Measurements from ENCODE around the gene ARHGEF40.
A peak's percentile ranks its signal among the peaks of the same experiment; 100 is the strongest.

The ARHGEF40 gene

DNA sequence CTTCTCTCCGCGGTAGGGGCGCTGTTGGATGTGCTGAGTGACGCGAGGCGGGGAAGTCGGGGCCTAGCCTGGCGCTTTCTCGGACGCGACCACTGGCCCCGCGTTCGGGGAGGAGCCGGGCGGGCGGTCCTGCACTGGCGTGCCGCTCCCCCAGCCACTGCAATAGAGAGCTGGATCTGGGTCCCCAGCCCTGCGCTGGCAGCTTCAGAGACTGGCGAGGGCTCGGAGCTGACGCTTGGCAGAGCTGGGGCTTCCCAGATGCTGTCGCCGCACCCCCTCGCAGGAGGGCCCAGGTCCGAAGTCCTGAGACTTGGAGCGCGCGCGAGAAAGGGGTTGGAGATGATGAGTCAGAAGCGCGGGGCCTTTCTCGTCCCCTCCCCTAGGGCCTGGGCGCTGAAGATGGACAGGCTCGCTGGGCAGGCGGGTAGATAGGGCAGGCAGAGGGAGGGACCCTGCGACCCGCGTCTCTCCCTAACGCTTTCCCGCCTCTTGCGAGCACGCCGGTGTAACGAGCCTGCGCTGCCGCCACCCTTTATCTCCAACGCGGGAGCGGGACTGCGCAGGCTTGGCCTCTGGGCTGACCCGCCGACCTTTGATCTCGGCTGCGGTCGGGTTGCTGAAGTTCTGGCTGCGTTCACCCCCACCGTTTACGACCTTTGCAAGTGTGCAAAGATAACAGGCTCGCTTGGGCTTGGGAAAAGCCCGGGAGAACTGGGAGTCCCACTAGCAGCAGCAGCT, 33.8 kb downstream of the ARHGEF40 start:
- peaks cover 45% of the 10 kb centered on the region for H3K4me1 ChIP-seq (ENCODE audit: insufficient read depth, low read length, poor library complexity, severe bottlenecking)
- H3K79me2 ChIP-seq (ENCODE audit: insufficient read depth, low read length), result peaks cover 7% of the 10 kb centered on the region
- H3K9me2 ChIP-seq (replicated peaks; ENCODE audit: low read depth, low read length), result no peaks in the 10 kb centered on the region
- H3F3A ChIP-seq (ENCODE audit: low read depth), result no peaks in the 10 kb centered on the region
- peak overlapping the region; percentile 92 for H3K4me3 ChIP-seq (ENCODE audit: low read length, poor library complexity, severe bottlenecking)
- H3K4me2 ChIP-seq (ENCODE audit: low read depth, low read length, poor library complexity, severe bottlenecking), result peak overlapping the region; percentile 99
- H4K20me1 ChIP-seq (ENCODE audit: insufficient read depth, low read length, poor library complexity, severe bottlenecking), result no peaks in the 10 kb centered on the region
- H3K9me3 ChIP-seq (ENCODE audit: insufficient read depth, low read depth, low read length), result no peaks in the 10 kb centered on the region
- H3K9ac ChIP-seq (ENCODE audit: low read depth, low read length, poor library complexity, severe bottlenecking), result peak overlapping the region; percentile 96
- H2AFZ ChIP-seq (ENCODE audit: low read length), result peak overlapping the region; percentile 91
- TF ChIP-seq EZH2phosphoT487 (IDR thresholded peaks at IDR 0.05; ENCODE audit: borderline replicate concordance), result no peak
- TF ChIP-seq, protein P1, sequence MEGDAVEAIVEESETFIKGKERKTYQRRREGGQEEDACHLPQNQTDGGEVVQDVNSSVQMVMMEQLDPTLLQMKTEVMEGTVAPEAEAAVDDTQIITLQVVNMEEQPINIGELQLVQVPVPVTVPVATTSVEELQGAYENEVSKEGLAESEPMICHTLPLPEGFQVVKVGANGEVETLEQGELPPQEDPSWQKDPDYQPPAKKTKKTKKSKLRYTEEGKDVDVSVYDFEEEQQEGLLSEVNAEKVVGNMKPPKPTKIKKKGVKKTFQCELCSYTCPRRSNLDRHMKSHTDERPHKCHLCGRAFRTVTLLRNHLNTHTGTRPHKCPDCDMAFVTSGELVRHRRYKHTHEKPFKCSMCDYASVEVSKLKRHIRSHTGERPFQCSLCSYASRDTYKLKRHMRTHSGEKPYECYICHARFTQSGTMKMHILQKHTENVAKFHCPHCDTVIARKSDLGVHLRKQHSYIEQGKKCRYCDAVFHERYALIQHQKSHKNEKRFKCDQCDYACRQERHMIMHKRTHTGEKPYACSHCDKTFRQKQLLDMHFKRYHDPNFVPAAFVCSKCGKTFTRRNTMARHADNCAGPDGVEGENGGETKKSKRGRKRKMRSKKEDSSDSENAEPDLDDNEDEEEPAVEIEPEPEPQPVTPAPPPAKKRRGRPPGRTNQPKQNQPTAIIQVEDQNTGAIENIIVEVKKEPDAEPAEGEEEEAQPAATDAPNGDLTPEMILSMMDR (conservative IDR thresholded peaks at IDR 0.05; ENCODE audit: low read length), result peak; percentile 69; the same call in 1 of the 2 replicates
- no peaks in the 10 kb centered on the region for H3K27me3 ChIP-seq (ENCODE audit: insufficient read depth, low read length, poor library complexity, severe bottlenecking)
- H3K36me3 ChIP-seq (ENCODE audit: insufficient read depth, low read length), result no peaks in the 10 kb centered on the region

DNA sequence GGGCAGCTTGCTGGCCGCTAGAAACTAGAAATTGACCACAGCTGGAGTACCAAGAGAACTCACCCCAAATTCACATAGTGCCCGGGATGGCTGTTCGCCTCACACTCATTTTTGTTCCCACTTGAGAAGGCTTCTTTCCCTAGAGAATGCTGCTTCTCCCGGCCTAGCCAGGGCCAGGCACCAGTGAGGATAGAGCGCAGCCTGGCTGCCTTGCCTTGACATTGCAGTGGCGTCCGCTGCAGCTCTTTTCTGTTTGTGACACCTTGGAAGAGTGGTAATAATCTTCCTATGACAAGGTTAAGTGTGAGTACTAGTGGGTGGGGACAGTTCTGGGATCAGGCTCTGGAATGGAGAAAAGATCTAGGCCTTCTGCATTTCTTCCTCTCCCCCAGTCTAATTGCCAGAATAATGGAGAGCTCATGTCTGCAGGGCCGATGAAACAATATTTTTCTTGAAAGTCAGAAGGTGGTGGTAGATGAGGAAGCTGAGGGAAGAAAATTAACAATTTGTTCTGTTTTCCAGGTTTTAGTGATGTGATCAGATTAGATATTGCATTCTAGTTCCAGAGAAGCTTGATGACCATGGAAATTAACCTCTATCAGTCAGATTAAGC, 34.5 kb downstream of the ARHGEF40 start:
- Histone ChIP-seq H3F3A (ENCODE audit: low read depth) (no peaks in the 10 kb centered on the region), H3K27me3 (ENCODE audit: insufficient read depth, low read length, poor library complexity, severe bottlenecking) (no peaks in the 10 kb centered on the region), H3K4me3 (ENCODE audit: low read length, poor library complexity, severe bottlenecking) (peak overlapping the region; percentile 92), H3K79me2 (ENCODE audit: insufficient read depth, low read length) (peaks cover 7% of the 10 kb centered on the region), H3K4me2 (ENCODE audit: low read depth, low read length, poor library complexity, severe bottlenecking) (peak overlapping the region; percentile 99), H2AFZ (ENCODE audit: low read length) (peak overlapping the region; percentile 91), H4K20me1 (ENCODE audit: insufficient read depth, low read length, poor library complexity, severe bottlenecking) (no peaks in the 10 kb centered on the region), H3K9ac (ENCODE audit: low read depth, low read length, poor library complexity, severe bottlenecking) (peak overlapping the region; percentile 96), H3K4me1 (ENCODE audit: insufficient read depth, low read length, poor library complexity, severe bottlenecking) (peaks cover 45% of the 10 kb centered on the region), H3K36me3 (ENCODE audit: insufficient read depth, low read length) (no peaks in the 10 kb centered on the region), H3K9me2 (replicated peaks; ENCODE audit: low read depth, low read length) (no peaks in the 10 kb centered on the region), H3K9me3 (ENCODE audit: insufficient read depth, low read depth, low read length) (no peaks in the 10 kb centered on the region)
- TF ChIP-seq, protein P1 (conservative IDR thresholded peaks at IDR 0.05; ENCODE audit: low read length), result peak; percentile 99
- TF ChIP-seq EZH2phosphoT487 (IDR thresholded peaks at IDR 0.05; ENCODE audit: borderline replicate concordance), result no peak

DNA sequence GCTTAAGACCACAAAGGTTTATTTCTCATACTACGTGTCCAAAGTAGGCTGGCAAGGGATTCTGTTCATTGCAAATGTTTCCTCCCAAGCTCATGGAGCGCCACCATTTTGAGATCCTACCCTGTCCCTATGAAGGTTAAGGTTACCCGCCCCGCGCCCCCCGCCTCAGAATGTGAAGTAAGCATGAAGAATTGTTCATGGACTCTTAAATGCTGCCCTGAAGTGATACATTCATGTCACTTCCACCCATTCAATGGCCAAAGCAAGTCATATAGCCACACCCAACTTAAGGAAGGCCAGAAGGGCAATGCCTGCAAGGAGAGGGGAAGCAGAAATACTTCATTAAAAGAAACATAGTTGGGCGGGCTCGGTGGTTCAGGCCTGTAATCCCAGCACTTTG, 35.0 kb downstream of the ARHGEF40 start:
- peaks cover 47% of the 10 kb centered on the region for H3K4me1 ChIP-seq (ENCODE audit: insufficient read depth, low read length, poor library complexity, severe bottlenecking)
- H3K4me2 ChIP-seq (ENCODE audit: low read depth, low read length, poor library complexity, severe bottlenecking), result peak overlapping the region; percentile 99
- no peaks in the 10 kb centered on the region for H3K27me3 ChIP-seq (ENCODE audit: insufficient read depth, low read length, poor library complexity, severe bottlenecking)
- H3F3A ChIP-seq (ENCODE audit: low read depth), result no peaks in the 10 kb centered on the region
- no peaks in the 10 kb centered on the region for H3K9me3 ChIP-seq (ENCODE audit: insufficient read depth, low read depth, low read length)
- H3K9ac ChIP-seq (ENCODE audit: low read depth, low read length, poor library complexity, severe bottlenecking), result peak overlapping the region; percentile 96
- peaks cover 7% of the 10 kb centered on the region for H3K79me2 ChIP-seq (ENCODE audit: insufficient read depth, low read length)
- no peaks in the 10 kb centered on the region for H3K9me2 ChIP-seq (replicated peaks; ENCODE audit: low read depth, low read length)
- H3K4me3 ChIP-seq (ENCODE audit: low read length, poor library complexity, severe bottlenecking), result peak overlapping the region; percentile 92
- no peaks in the 10 kb centered on the region for H4K20me1 ChIP-seq (ENCODE audit: insufficient read depth, low read length, poor library complexity, severe bottlenecking)
- TF ChIP-seq, protein P1 (conservative IDR thresholded peaks at IDR 0.05; ENCODE audit: low read length), result no peak
- TF ChIP-seq EZH2phosphoT487 (IDR thresholded peaks at IDR 0.05; ENCODE audit: borderline replicate concordance), result no peak
- no peaks in the 10 kb centered on the region for H3K36me3 ChIP-seq (ENCODE audit: insufficient read depth, low read length)
- H2AFZ ChIP-seq (ENCODE audit: low read length), result no peak overlapping the region
